ENCODE results near the gene CEACAM1.

- TF ChIP-seq CTCF (IDR thresholded peaks at IDR 0.05) = no peak
- TF ChIP-seq POLR2A (IDR thresholded peaks at IDR 0.05) = no peak
Measured at GRCh38 chr19:42466521-42467182, 61.6 kb downstream of the CEACAM1 start.
